ENCODE results near the gene TMCC1. TPM values are rescaled to one million over a fixed set of nuclear protein-coding genes. Genes with fewer than 3 reads are reported as not detected.

Gene TMCC1
- total and polyA plus RNA-seq, 2 donors = 12.2 to 24.5 TPM

GRCh38 chr3:129933471-129933870 is 40.0 kb upstream of the TMCC1 start:
- Histone ChIP-seq H3K36me3 (ENCODE audit: control insufficient read depth in 2 of 2, insufficient read depth in 2 of 2, low read length in 1 of 2) (no peaks in the 10 kb centered on the region), H3K27ac (ENCODE audit: low read depth in 1 of 2, low read length in 1 of 2) (no peak overlapping the region), H3K9me3 (ENCODE audit: control insufficient read depth in 2 of 2, insufficient read depth in 1 of 2, low read length in 1 of 2) (peaks cover 0 to 3% of the 10 kb centered on the region in 2 donors), H3K27me3 (ENCODE audit: control insufficient read depth in 2 of 2, insufficient read depth in 1 of 2, low read length in 1 of 2) (no peaks in the 10 kb centered on the region), H3K4me3 (ENCODE audit: low read length in 2 of 2) (no peak overlapping the region), H3K4me1 (ENCODE audit: control insufficient read depth in 2 of 2, insufficient read depth in 2 of 2, low read length in 2 of 2) (peaks cover 0 to 4% of the 10 kb centered on the region in 2 donors)
- WGBS = 95% methylated on average over 4 of the region's 4 CpGs
- no peak for DNase-seq (ENCODE audit: low read depth in 6 of 9, low spot score in 9 of 9)

- no peaks in the 10 kb centered on the region for H3K27me3 ChIP-seq (ENCODE audit: control insufficient read depth in 2 of 2, insufficient read depth in 1 of 2, low read length in 1 of 2)
- WGBS = 98% methylated on average over 1 of the region's 1 CpG
- peaks cover 0 to 3% of the 10 kb centered on the region in 2 donors for H3K9me3 ChIP-seq (ENCODE audit: control insufficient read depth in 2 of 2, insufficient read depth in 1 of 2, low read length in 1 of 2)
- no peak overlapping the region for H3K4me3 ChIP-seq (ENCODE audit: low read length in 2 of 2)
- H3K36me3 ChIP-seq (ENCODE audit: control insufficient read depth in 2 of 2, insufficient read depth in 2 of 2, low read length in 1 of 2) = no peaks in the 10 kb centered on the region
- peaks cover 0 to 3% of the 10 kb centered on the region in 2 donors for H3K4me1 ChIP-seq (ENCODE audit: control insufficient read depth in 2 of 2, insufficient read depth in 2 of 2, low read length in 2 of 2)
- no peak for DNase-seq (ENCODE audit: low read depth in 6 of 9, low spot score in 9 of 9)
- H3K27ac ChIP-seq (ENCODE audit: low read depth in 1 of 2, low read length in 1 of 2) = no peak overlapping the region
Measured at GRCh38 chr3:129929383-129929782, 35.9 kb upstream of the TMCC1 start.

- H3K4me3 ChIP-seq (ENCODE audit: low read length in 2 of 2) = no peak overlapping the region
- no peaks in the 10 kb centered on the region for H3K27me3 ChIP-seq (ENCODE audit: control insufficient read depth in 2 of 2, insufficient read depth in 1 of 2, low read length in 1 of 2)
- peaks cover 0 to 3% of the 10 kb centered on the region in 2 donors for H3K9me3 ChIP-seq (ENCODE audit: control insufficient read depth in 2 of 2, insufficient read depth in 1 of 2, low read length in 1 of 2)
- H3K4me1 ChIP-seq (ENCODE audit: control insufficient read depth in 2 of 2, insufficient read depth in 2 of 2, low read length in 2 of 2) = no peaks in the 10 kb centered on the region
- WGBS = 91% methylated on average over 5 of the region's 5 CpGs
- no peak overlapping the region for H3K27ac ChIP-seq (ENCODE audit: low read depth in 1 of 2, low read length in 1 of 2)
- H3K36me3 ChIP-seq (ENCODE audit: control insufficient read depth in 2 of 2, insufficient read depth in 2 of 2, low read length in 1 of 2) = no peaks in the 10 kb centered on the region
- no peak for DNase-seq (ENCODE audit: low read depth in 6 of 9, low spot score in 9 of 9)
Measured at GRCh38 chr3:129927072-129927471, 33.6 kb upstream of the TMCC1 start.

- Histone ChIP-seq H3K27me3 (ENCODE audit: control insufficient read depth in 2 of 2, insufficient read depth in 1 of 2, low read length in 1 of 2) (no peaks in the 10 kb centered on the region), H3K9me3 (ENCODE audit: control insufficient read depth in 2 of 2, insufficient read depth in 1 of 2, low read length in 1 of 2) (peaks cover 10 to 45% of the 10 kb centered on the region in 2 donors)
Measured at GRCh38 chr3:129919806-129920205, 26.3 kb upstream of the TMCC1 start.

GRCh38 chr3:129919357-129919756 is 25.8 kb upstream of the TMCC1 start:
- H3K4me1 ChIP-seq (ENCODE audit: control insufficient read depth in 2 of 2, insufficient read depth in 2 of 2, low read length in 2 of 2) = no peaks in the 10 kb centered on the region
- H3K27ac ChIP-seq (ENCODE audit: low read depth in 1 of 2, low read length in 1 of 2) = no peak overlapping the region
- no peak overlapping the region for H3K4me3 ChIP-seq (ENCODE audit: low read length in 2 of 2)
- DNase-seq (ENCODE audit: low read depth in 6 of 9, low spot score in 9 of 9) = no peak
- no peaks in the 10 kb centered on the region for H3K27me3 ChIP-seq (ENCODE audit: control insufficient read depth in 2 of 2, insufficient read depth in 1 of 2, low read length in 1 of 2)
- peaks cover 10 to 45% of the 10 kb centered on the region in 2 donors for H3K9me3 ChIP-seq (ENCODE audit: control insufficient read depth in 2 of 2, insufficient read depth in 1 of 2, low read length in 1 of 2)
- WGBS = 96% methylated on average over 3 of the region's 3 CpGs
- no peaks in the 10 kb centered on the region for H3K36me3 ChIP-seq (ENCODE audit: control insufficient read depth in 2 of 2, insufficient read depth in 2 of 2, low read length in 1 of 2)

More at GRCh38 chr3:129919806-129920205, 26.3 kb upstream of the TMCC1 start:
- no peak overlapping the region for H3K27ac ChIP-seq (ENCODE audit: low read depth in 1 of 2, low read length in 1 of 2)
- H3K4me3 ChIP-seq (ENCODE audit: low read length in 2 of 2) = no peak overlapping the region
- H3K36me3 ChIP-seq (ENCODE audit: control insufficient read depth in 2 of 2, insufficient read depth in 2 of 2, low read length in 1 of 2) = no peaks in the 10 kb centered on the region
- 96% methylated on average over 1 of the region's 1 CpG for WGBS
- no peak for DNase-seq (ENCODE audit: low read depth in 6 of 9, low spot score in 9 of 9)
- H3K4me1 ChIP-seq (ENCODE audit: control insufficient read depth in 2 of 2, insufficient read depth in 2 of 2, low read length in 2 of 2) = no peaks in the 10 kb centered on the region

- Histone ChIP-seq H3K4me3 (ENCODE audit: low read length in 2 of 2) (no peak overlapping the region), H3K27me3 (ENCODE audit: control insufficient read depth in 2 of 2, insufficient read depth in 1 of 2, low read length in 1 of 2) (no peaks in the 10 kb centered on the region), H3K9me3 (ENCODE audit: control insufficient read depth in 2 of 2, insufficient read depth in 1 of 2, low read length in 1 of 2) (peaks cover 10 to 45% of the 10 kb centered on the region in 2 donors), H3K36me3 (ENCODE audit: control insufficient read depth in 2 of 2, insufficient read depth in 2 of 2, low read length in 1 of 2) (no peaks in the 10 kb centered on the region), H3K27ac (ENCODE audit: low read depth in 1 of 2, low read length in 1 of 2) (no peak overlapping the region), H3K4me1 (ENCODE audit: control insufficient read depth in 2 of 2, insufficient read depth in 2 of 2, low read length in 2 of 2) (no peaks in the 10 kb centered on the region)
- DNase-seq (ENCODE audit: low read depth in 6 of 9, low spot score in 9 of 9) = no peak
- 89% methylated on average over 8 of the region's 8 CpGs for WGBS
Measured at GRCh38 chr3:129918461-129918860, 24.9 kb upstream of the TMCC1 start.

GRCh38 chr3:129917423-129918007 is 24.0 kb upstream of the TMCC1 start:
- no peak for DNase-seq (ENCODE audit: low read depth in 6 of 9, low spot score in 9 of 9)
- Histone ChIP-seq H3K27me3 (ENCODE audit: control insufficient read depth in 2 of 2, insufficient read depth in 1 of 2, low read length in 1 of 2) (no peaks in the 10 kb centered on the region), H3K27ac (ENCODE audit: low read depth in 1 of 2, low read length in 1 of 2) (no peak overlapping the region), H3K4me3 (ENCODE audit: low read length in 2 of 2) (no peak overlapping the region), H3K4me1 (ENCODE audit: control insufficient read depth in 2 of 2, insufficient read depth in 2 of 2, low read length in 2 of 2) (no peaks in the 10 kb centered on the region), H3K36me3 (ENCODE audit: control insufficient read depth in 2 of 2, insufficient read depth in 2 of 2, low read length in 1 of 2) (no peaks in the 10 kb centered on the region), H3K9me3 (ENCODE audit: control insufficient read depth in 2 of 2, insufficient read depth in 1 of 2, low read length in 1 of 2) (peaks cover 10 to 45% of the 10 kb centered on the region in 2 donors)
- WGBS = 86% methylated on average over 6 of the region's 6 CpGs

- WGBS = 93% methylated on average over 3 of the region's 3 CpGs
- H3K4me3 ChIP-seq (ENCODE audit: low read length in 2 of 2) = no peak overlapping the region
Measured at GRCh38 chr3:129913618-129914017, 20.1 kb upstream of the TMCC1 start.

GRCh38 chr3:129911261-129911861 is 17.9 kb upstream of the TMCC1 start:
- no peaks in the 10 kb centered on the region for H3K36me3 ChIP-seq (ENCODE audit: control insufficient read depth in 2 of 2, insufficient read depth in 2 of 2, low read length in 1 of 2)
- H3K27me3 ChIP-seq (ENCODE audit: control insufficient read depth in 2 of 2, insufficient read depth in 1 of 2, low read length in 1 of 2) = no peaks in the 10 kb centered on the region
- H3K4me3 ChIP-seq (ENCODE audit: low read length in 2 of 2) = no peak overlapping the region
- no peak overlapping the region for H3K27ac ChIP-seq (ENCODE audit: low read depth in 1 of 2, low read length in 1 of 2)
- peaks cover 0 to 19% of the 10 kb centered on the region in 2 donors for H3K9me3 ChIP-seq (ENCODE audit: control insufficient read depth in 2 of 2, insufficient read depth in 1 of 2, low read length in 1 of 2)
- no peak for DNase-seq (ENCODE audit: low read depth in 6 of 9, low spot score in 9 of 9)
- no peaks in the 10 kb centered on the region for H3K4me1 ChIP-seq (ENCODE audit: control insufficient read depth in 2 of 2, insufficient read depth in 2 of 2, low read length in 2 of 2)

More at GRCh38 chr3:129913618-129914017, 20.1 kb upstream of the TMCC1 start:
- DNase-seq (ENCODE audit: low read depth in 6 of 9, low spot score in 9 of 9) = no peak
- Histone ChIP-seq H3K9me3 (ENCODE audit: control insufficient read depth in 2 of 2, insufficient read depth in 1 of 2, low read length in 1 of 2) (peaks cover 10 to 32% of the 10 kb centered on the region in 2 donors), H3K36me3 (ENCODE audit: control insufficient read depth in 2 of 2, insufficient read depth in 2 of 2, low read length in 1 of 2) (no peaks in the 10 kb centered on the region), H3K4me1 (ENCODE audit: control insufficient read depth in 2 of 2, insufficient read depth in 2 of 2, low read length in 2 of 2) (no peaks in the 10 kb centered on the region), H3K27ac (ENCODE audit: low read depth in 1 of 2, low read length in 1 of 2) (no peak overlapping the region), H3K27me3 (ENCODE audit: control insufficient read depth in 2 of 2, insufficient read depth in 1 of 2, low read length in 1 of 2) (no peaks in the 10 kb centered on the region)
